ENCODE measurements around the gene GFOD1. TPM values are rescaled to one million over a fixed set of nuclear protein-coding genes. Genes with fewer than 3 reads are reported as not detected.

GFOD1 gene
- total RNA-seq, 1 experiment from 2014 or later: 6.1 TPM

GRCh38 chr6:13412639-13413465 is 74.5 kb downstream of the GFOD1 start:
- no peak overlapping the region for H3K56ac ChIP-seq (ENCODE audit: insufficient read length, low read depth, low read length)
- H3K9ac ChIP-seq (ENCODE audit: extremely low read depth, insufficient read length, low read length): no peak overlapping the region
- DNase-seq: no peak
- no peak overlapping the region for H3K14ac ChIP-seq (ENCODE audit: insufficient read depth, low read length)
- no peak overlapping the region for H2BK15ac ChIP-seq (ENCODE audit: low read depth, low read length)
- H3K27ac ChIP-seq (ENCODE audit: insufficient read length, low read depth, low read length): no peak overlapping the region
- H3K23ac ChIP-seq (ENCODE audit: insufficient read length, low read depth, low read length): no peak overlapping the region
- H2BK12ac ChIP-seq (ENCODE audit: insufficient read length, low read depth, low read length): no peak overlapping the region
- no CpG with 5 or more reads among the region's 9 CpGs for WGBS (ENCODE audit: extremely low coverage, insufficient read length, low lambda C conversion rate)
- H4K20me1 ChIP-seq (ENCODE audit: control insufficient read depth, insufficient read depth, insufficient read length): no peaks in the 10 kb centered on the region
- H3K9me3 Mint-ChIP-seq: no peaks in the 10 kb centered on the region; a peak in 1 of 5 replicates
- H3K23me2 ChIP-seq (ENCODE audit: insufficient read length, low read depth, low read length, poor library complexity, severe bottlenecking): no peaks in the 10 kb centered on the region
- peaks cover 0 to 4% (median 0%) of the 10 kb centered on the region in 3 experiments; a peak in 3 of 7 replicates for H3K36me3 Mint-ChIP-seq (ENCODE audit: insufficient read depth in 1 of 3, low read depth in 3 of 3)
- no peaks in the 10 kb centered on the region for H3K79me2 ChIP-seq (ENCODE audit: insufficient read depth, low read length)
- no peak overlapping the region for H2BK120ac ChIP-seq (ENCODE audit: low read depth, low read length, poor library complexity, severe bottlenecking)
- H3K27me3 ChIP-seq (ENCODE audit: insufficient read depth, low read length): no peaks in the 10 kb centered on the region
- peaks cover 2% of the 10 kb centered on the region; the same call in 1 of the 2 replicates for H3K27me3 Mint-ChIP-seq (ENCODE audit: low read depth)
- no peak overlapping the region for H2BK20ac ChIP-seq (ENCODE audit: low read depth, low read length, poor library complexity, severe bottlenecking)
- H4K8ac ChIP-seq (replicated peaks; ENCODE audit: insufficient read length, low read depth, low read length): no peak overlapping the region
- H3K79me1 ChIP-seq (ENCODE audit: insufficient read depth, low read depth, low read length, poor library complexity, severe bottlenecking): no peaks in the 10 kb centered on the region
- H3K4me1 Mint-ChIP-seq: peaks cover 25 to 38% of the 10 kb centered on the region in 2 experiments
- no peak overlapping the region for H2AFZ ChIP-seq (ENCODE audit: low read length)
- no peak overlapping the region for H3T11ph ChIP-seq (ENCODE audit: low read length)
- H2AK5ac ChIP-seq (ENCODE audit: insufficient read length, low read length): no peak overlapping the region
- H3K4ac ChIP-seq (ENCODE audit: low read depth, low read length): no peak overlapping the region
- H4K5ac ChIP-seq (ENCODE audit: insufficient read length, low read depth, low read length): no peak overlapping the region
- no peaks in the 10 kb centered on the region for H3K9me3 ChIP-seq (ENCODE audit: control insufficient read depth, low read depth, low read length)
- H3K4me2 ChIP-seq (ENCODE audit: insufficient read depth, insufficient read length, low read length): no peak overlapping the region
- peaks cover 5% of the 10 kb centered on the region; the same call in 1 of the 2 replicates for H3K4me1 ChIP-seq (ENCODE audit: insufficient read depth, low read length)
- no peak overlapping the region for H4K91ac ChIP-seq (ENCODE audit: insufficient read length, low read depth, low read length)
- H3K27ac Mint-ChIP-seq: peak overlapping the region in 2 of 3 experiments; percentile 45; a peak in 2 of 7 replicates
- no peak overlapping the region for H2BK5ac ChIP-seq (ENCODE audit: insufficient read length, low read length)
- no peak for TF ChIP-seq CTCF (conservative IDR thresholded peaks at IDR 0.05)
- no peak overlapping the region for H3K18ac ChIP-seq (ENCODE audit: insufficient read length, low read depth, low read length)
- H3K4me3 Mint-ChIP-seq: no peak overlapping the region
